DMS153 (cell line): ENCODE results near the gene FBXL17.

ENCODE experiments used
- DNase-seq: peaks from one replicate; lab custom pipeline; 2025; lab: John Stamatoyannopoulos, UW

FBXL17 gene

DNA sequence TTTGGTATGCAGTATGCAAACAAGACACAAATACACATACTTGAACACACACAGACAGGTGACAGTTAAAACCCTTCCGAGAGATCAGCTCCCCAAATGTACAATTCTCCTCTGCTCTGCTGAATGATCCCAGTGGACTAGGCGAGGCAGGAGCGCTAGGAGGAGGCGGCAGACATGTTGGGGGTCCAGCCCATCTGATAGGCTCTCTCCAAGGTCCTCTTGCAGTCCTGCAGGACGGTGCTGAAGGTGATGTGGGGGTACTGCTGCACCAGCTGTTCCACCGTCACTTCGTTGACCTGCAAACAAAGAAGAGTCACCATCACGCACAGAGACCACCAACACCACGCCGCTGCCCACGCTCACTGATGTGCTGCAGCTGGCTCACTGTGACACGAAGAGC is 520.3 kb downstream of the FBXL17 start:
- no peak for DNase-seq

DNA sequence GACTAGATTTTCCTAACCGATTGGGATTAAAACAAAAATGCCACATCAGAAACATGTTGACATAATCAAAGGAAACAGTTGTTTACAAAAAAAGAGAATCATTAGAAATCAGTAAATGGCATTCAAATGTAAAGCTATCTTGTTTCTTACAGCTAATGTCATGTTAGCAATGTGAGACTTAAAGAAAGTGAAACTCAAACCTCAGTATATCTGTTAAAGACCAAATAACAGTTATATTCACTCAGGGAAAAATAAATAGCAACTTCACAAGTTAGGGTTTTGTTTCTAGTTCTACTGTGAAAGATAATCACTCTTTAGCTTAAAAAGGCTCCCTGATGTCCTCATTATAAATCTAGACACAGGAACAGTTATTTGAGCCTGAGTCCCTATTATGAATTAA is 521.9 kb downstream of the FBXL17 start:
- no peak for DNase-seq

DNA sequence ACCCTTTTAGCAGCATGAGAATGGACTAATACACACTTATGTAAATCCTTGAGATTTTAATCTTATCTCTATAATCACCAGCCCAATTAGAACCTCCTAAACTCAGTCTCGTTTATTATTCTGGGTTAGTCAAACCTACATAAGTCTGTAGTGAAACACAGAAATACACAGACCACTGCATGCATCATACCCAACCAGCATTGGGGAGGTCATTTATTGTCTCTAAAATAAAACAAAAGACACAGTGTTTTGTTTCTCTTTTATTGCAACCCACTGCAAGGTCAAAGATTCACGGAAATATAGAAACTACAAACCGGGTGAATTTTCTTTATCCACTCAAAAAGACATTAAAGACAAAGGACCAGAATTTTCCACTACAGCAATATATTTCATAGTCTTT is 523.1 kb downstream of the FBXL17 start:
- no peak for DNase-seq

DNA sequence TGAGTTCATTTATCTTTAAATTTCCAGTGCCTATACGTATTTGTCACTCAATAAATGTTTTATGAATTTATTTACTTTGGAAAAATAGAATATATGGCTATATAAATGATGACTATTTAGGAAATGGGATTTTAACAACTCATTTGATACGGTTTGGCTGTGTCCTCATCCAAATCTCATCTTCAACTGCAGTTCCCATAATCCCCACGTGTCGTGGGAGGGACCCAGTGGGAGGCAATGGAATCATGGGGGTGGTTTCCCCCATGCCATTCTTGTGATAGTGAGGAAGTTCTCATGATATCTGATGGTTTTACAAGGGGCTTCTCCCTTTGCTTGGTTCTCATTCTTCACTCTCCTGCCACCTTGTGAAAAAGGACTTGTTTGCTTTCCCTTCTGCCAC is 523.6 kb downstream of the FBXL17 start:
- DNase-seq = no peak

DNA sequence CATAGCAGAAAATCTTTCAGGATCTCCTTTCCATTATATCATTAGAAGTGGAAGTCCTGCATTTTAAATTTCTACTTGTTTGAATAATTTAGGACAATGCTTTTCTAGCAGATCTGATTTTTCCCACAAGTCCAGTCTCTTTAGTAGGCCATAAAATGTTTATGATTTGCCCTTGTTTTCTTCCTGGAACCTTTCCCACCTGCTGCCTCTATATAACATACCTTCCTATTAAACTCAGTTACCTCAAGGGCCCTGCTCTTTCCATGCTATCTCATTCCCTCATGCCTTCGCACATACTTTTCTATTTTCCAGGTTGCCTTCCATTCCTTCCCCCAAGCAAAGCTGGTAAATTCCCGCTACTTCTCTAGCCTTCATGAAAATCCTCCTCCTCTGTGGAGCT is 524.1 kb downstream of the FBXL17 start:
- DNase-seq = no peak

DNA sequence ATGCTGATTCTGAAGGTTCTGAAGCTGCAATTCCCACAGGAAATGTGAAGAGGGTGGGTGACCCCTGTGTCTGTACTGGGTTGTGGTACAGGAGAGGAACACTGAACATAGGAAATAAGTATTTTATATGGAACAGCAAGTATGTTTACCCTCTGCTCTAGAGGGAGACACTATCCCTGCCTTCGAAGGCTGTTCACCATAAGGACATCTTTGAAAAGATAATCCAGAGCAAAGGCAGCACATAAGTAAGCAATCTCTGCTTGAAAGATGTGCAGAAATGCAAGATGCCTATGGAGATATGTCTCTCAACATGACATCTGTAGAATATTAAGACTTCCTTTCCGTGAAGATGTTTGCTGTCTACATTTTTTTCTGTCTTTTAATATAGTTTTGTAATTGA is 526.7 kb downstream of the FBXL17 start:
- DNase-seq = no peak

DNA sequence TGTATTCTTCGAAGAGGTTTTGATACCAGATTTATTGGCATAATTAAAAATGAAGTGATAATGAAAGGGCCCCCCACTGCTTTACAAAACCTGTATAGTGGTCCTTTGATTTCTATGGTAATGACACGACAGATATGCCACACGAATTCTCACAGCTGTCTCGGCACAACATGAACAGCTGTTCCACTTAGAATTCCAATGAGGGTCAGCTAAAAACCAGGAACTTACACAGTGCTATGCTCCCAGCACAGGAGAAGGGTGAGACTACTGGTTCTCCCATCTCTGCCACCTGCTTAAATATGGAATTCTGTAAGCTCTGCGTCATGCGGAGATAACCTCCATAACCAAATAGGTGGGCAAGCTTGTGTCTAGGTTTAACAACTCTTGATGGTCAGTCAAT is 528.2 kb downstream of the FBXL17 start:
- DNase-seq = no peak

DNA sequence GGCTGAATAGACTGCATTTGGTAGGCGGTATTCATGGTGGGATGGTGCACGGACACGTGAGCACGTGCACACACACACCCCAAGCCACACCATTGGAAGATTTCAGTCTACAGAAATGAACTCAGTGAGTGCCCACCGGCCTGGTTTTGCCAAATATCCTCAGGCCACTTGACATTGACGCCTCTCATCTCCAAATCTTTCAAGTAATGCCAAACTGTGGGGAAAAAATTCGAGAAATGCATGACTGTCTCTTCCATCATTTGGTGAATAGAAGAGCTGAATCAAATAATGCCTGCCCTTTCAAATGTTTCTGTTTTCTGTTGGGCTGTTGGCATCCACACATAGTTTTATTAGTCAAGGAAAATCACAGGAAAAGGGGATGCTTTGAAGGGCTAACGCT is 528.9 kb downstream of the FBXL17 start:
- no peak for DNase-seq

DNA sequence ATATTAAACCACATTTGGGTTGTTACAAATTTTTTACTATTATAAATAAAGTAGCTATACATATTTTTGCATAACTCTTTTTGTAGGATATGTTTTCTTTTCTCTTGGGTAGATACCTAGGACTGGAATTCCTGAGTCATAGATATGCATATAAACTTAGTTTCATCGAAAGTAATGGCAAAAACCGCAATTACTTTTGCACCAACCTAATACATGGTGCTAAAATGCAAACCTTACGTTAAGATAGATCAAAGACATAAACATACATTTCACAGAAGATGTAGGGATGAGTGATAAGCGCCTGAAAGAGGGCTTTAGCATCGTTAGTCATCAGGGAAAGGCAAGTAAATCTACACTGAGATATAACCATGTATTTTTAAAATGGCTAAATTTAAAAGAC is 532.8 kb downstream of the FBXL17 start:
- DNase-seq = no peak

DNA sequence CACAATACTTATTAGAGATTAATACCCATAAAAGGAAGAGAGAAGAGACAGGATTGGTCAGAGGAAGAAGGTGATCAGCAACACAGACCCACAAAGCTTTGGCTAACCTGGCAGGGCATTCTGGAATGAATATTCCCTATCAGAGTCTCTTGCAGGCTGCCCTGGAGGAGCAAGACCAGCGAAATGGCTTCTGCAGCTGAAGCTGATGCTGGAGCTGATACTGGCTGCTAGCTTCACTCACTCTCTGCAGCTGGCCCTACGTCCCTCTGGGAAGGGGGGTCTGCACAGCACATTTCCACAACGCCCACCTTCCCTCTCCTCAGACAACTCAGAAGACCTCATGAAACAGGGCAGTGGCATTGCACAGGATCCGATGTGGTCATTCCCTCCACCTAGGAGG is 541.3 kb downstream of the FBXL17 start:
- DNase-seq = no peak

DNA sequence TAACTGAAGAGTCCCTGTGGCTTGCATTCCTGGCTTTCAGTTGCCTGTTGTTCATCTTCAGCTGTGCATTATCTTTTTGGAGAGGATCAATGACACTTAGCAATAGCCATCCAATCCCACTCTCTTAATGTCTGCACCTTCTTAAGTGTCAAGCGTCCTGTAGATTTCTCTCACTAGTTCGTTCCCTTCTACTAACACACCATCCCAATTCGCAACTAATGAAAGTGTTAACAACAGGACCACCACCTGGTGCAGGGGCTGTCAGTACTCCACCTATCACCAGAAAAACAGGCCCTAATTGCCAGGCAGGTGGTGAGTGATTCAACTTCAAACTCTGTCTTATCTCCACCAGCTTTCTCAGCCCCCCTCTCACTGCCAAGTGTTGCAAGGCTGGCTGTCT is 541.7 kb downstream of the FBXL17 start:
- no peak for DNase-seq

DNA sequence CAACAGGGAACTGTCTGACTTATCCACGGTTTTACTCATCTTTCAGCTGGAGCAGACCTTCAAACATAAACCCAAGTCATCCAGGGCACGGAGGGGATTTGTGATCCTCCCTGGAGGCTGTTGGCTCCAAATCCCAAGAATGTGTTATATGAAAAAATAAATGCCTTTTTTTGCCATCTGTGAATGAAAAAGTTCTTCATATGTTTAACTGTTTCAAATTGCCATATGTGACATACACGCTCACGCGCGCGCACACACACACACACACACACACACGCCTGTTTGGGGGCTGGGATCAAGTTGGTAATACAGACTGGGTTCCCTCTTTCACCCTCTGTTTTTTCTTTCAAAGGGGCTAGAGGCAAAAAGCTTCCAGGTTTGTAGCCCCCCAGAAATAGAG is 546.8 kb downstream of the FBXL17 start:
- DNase-seq = no peak

DNA sequence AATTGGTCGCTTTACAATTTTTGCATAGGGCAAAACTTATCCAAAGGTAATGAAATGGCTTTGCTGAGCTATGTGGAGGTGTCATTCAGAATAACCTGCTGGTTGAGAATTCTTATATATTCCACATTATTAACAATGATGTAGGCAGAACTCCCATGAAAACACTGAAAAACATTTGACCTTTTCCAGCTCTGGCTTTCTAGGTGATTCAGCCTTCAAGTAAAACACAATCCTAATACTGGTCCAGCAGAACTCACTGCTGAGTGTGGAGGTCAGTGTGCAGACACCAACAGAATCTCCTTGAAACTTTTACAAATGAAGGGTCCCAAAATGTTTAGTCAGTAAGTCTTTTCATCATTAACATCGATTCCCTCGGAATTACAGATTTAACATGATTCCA is 549.2 kb downstream of the FBXL17 start:
- DNase-seq = no peak

DNA sequence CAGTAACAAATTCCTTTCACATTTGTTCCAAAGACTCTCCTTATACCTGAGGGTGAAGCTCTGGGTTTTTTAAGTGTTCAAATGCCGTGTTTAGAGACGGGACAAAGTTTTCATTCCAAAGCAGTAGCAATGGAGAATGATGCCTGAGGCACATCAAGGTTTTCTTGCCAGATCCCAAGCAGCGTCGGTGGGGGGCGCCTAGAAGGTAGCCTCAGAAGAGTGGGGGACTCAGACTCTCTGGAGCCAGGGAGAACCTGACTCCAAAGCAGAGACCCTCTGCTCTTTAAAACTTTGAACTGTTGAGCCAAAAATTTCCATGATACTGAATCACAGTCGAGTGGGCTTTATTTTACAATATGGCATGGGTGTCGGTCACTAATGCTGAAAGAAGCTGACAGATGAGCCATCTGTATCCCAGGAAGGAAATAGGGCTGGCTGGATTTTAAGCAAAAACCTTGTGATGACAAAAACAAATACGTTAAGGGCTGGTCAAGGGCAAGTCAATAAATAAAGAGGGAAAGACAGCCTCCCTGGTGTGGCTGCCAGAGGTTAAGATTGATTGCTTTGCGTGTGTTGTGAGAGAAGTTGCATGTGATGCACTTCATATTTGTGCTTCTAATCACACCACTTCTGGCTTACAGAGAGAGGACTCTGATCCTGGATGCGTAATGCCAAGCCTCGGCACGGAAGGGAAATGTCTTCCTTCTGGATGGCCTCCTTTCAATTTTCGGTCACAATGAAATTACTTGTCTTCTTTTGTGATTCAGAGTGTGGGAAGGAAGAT is 550.1 kb downstream of the FBXL17 start:
- DNase-seq = no peak

DNA sequence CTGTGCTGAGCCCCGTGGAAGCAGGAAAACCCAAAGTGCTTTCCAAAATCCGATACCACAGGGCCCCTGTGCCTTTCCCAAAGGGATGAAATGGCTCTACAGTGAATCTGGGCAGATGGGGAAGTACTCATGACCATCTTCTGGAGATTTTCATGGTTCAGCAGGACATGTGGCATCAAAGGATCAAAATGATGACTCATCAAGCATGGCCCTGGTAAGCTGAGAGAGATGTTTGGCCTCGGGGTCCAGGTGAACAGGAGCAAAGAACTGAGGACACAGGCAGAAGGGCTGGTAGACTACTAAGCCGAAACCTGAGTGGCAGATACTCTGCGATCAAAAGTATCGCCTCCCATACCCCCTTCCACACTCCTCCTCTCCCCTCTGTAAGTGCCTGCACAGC is 551.1 kb downstream of the FBXL17 start:
- DNase-seq = no peak

DNA sequence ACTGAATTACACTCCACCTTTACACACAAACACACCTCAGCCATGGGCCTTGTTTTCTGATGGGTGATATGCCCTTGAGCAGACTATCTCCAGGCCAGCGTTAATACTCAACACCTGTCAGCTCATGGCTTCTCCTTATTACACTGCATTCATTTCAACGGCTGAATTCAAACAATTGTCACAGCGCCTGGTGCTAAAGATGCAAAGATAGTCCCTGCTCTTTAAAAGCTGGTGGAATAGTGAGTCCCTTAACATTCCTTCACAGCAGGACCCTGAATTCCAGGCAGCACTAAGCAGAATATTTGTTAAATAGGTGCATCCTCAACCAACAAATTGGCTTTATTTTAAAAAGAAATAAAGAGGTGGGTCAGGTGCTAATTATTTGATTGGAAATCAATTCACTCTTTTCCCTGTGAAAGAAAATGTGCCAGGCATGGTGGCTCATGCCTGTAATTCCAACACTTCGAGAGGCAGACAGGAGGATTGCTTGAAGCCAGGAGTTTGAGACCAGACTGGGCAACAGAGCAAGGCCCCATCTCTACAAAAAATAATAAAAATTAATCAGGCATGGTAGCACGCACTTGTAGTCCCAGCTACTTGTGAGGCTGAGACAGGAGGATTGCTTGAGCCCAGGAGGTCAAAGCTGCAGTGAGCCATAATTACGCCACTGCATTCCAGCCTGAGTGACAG is 555.4 kb downstream of the FBXL17 start:
- DNase-seq = no peak

DNA sequence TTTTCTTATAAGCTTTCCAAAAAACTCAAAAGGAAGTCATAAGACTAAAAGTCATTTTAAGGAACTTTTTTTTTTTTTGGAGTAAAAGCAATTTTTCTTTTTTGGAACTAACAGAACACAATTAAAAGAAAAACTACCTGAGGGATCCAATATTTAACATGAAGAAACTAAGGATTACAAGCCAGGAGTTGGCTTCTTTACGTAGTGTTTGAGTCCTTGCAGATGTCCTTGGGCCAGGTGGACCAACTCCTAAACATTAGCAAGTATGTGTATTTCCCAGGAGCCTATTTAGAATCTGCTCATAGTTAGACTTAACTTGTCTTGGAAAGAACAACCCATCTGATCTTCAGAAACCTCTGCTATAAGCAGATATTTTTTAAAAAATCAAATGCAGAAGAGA is 557.1 kb downstream of the FBXL17 start:
- no peak for DNase-seq

DNA sequence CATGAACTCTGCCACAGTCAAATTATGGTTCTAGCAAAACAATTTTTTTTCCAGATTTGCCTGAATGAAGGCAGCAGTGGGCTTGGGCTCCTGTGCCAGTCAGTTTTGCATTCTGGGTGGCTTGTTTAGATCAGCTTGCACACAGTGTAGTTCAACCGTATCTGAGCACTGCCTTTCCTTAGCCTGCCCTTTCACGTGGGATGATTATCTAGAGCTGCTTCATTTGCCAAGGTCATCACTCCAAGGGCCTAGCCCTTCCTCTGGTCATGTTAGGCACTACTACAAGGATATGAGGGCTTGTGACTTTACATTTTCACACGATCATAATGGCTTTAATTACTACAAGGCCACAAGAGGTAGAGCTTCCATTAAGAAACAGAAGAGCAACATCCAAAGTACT is 560.6 kb downstream of the FBXL17 start:
- DNase-seq = no peak

DNA sequence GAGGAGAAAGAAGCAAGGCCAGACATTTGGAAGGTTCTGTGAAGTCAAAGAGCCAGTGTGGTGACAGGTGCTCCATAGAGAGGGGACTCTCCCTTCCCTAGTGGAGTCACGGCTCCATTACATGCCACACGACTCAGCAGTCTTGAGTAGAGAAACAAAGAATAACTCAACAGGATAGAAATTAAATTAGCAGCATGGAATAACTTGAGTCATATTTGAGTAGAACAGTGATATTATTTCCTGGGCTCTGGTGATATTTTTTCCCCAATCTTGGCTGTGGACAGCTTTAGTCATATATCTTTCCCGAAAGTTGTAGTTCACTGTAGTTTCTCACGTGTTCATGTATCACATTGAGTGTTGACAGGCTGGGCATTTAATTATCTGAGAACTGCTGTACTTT is 561.5 kb downstream of the FBXL17 start:
- no peak for DNase-seq

DNA sequence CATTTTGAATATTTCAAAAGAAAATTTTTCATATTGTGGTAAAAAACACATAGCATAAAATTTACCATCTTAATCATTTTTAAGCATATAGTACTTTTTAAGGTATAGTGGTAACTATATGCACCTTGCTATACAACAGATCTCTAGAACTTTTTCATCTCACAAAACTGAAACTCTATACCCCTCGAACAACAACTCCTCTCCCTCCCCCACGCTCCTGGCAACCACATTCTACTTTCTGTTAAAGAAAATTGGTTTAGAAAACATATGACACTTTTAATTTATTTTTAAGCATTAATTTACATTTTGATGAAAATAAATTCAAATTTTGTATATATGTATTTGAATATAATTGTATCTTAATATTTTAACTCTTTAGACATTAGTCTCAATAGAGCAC is 563.9 kb downstream of the FBXL17 start:
- no peak for DNase-seq

DNA sequence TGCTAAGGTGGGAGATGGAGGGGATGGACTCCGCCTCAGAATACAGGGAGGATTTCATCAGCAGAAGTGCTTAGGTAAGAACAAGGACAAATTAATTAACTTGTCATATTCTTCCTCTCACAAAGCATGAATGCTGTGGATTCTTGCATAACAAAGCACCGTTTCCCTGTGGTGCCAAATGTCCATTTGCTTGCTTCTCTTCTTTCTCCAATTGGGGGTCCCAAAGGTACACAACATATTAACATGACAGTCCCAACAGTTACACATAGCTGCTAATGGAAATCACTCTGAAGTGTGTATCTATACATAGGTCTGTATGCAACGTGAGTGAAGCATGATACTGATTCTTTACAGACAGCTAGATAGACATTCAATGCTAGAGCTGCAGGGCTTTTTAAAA is 564.5 kb downstream of the FBXL17 start:
- DNase-seq = no peak

DNA sequence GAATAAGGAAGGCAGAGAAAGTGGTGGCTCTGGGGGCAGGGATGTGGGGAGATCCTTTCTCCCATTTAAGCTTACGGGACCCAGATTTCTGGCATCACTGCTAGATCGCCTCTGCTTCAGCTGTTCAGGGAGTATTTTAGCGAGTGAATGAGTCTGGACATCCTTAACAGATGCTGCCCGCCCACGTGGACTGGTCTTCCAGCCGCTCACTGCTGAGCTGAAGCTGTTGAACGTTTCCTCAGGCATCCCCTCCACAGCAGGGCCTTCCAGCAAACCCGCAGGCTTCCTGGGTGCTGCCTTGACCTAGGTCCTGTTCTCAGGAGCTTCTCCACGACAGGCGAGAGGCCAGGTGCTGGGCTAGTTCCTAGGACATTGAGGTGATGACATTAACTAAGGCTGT is 566.8 kb downstream of the FBXL17 start:
- no peak for DNase-seq

DNA sequence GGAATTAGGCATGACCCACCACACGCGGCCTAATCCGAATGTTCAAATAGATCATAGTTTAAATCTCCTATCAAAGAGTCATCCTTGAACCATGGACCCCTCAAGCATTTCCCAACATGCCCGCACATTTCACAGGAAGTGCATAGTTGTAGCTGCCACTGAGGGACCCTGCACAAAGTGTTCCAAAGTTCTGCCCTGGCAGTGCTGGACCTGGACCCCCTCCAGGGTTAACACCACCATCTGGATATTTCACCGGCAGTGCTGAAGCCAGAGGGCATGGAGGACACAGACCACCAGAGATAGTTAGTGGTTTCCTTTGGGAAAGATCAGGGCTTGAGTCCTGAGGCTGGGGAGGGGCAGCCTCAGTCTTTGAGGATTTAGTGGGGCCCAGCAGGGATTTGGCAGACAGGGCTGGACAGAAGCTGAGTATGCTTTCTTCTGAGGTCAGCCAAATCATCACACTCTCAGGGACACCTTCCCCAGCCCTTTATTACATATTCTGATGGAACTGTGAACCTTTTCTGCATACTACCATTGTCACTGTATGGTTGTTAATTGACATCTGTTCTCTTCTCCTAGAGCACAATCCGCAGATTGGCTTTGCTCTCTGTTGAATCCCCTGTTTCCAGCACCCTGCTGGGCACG is 567.6 kb downstream of the FBXL17 start:
- no peak for DNase-seq
